Osteoblast (primary cell): ENCODE data around the gene ALOX5AP. TPM values are rescaled to one million over a fixed set of nuclear protein-coding genes. Genes with fewer than 3 reads are reported as not detected.
"Not testable (repeated sequence)": the region's sequence is repeated elsewhere in the genome, so short reads cannot be mapped to it uniquely, and the experiment has no call there.

Source experiments
- DNase-seq: peaks from one replicate; pipeline ENCODE4 v3.0.0; 2011; ENCODE audit warnings: low spot score, mixed read lengths; ENCODE audit not compliant: insufficient read length; ENCODE audit errors: missing footprints
- H2AFZ ChIP-seq: 2 replicates; pipeline ENCODE4 v1.6.0; 2011; ENCODE audit warnings: mild to moderate bottlenecking, low read length
- H3K27ac ChIP-seq: 2 replicates; pipeline ENCODE4 v1.5.1; 2011; ENCODE audit warnings: mild to moderate bottlenecking, low read depth, low read length, moderate library complexity
- H3K27me3 ChIP-seq: 2 replicates; pipeline ENCODE4 v1.6.0; 2012; ENCODE audit warnings: mild to moderate bottlenecking, control low read depth, inconsistent platforms, low read length, moderate library complexity; ENCODE audit not compliant: insufficient read depth
- H3K36me3 ChIP-seq: 2 replicates; pipeline ENCODE4 v1.5.1; 2011; ENCODE audit warnings: mild to moderate bottlenecking, low read length, control low read depth, moderate library complexity; ENCODE audit not compliant: insufficient read depth
- H3K4me1 ChIP-seq: 2 replicates; pipeline ENCODE4 v1.5.1; 2011; ENCODE audit warnings: mild to moderate bottlenecking, low read length, control low read depth, moderate library complexity; ENCODE audit not compliant: insufficient read depth
- H3K4me2 ChIP-seq: 2 replicates; pipeline ENCODE4 v1.6.0; 2011; ENCODE audit warnings: mild to moderate bottlenecking, low read length; ENCODE audit not compliant: insufficient read depth
- H3K4me3 ChIP-seq: fragments of 200-600 bp; sonication (generic); 3 replicates; pipeline ENCODE4 v1.5.1; 2012; ENCODE audit warnings: mild to moderate bottlenecking, low read length, inconsistent platforms; ENCODE audit not compliant: insufficient read depth
- H3K79me2 ChIP-seq: 2 replicates; pipeline ENCODE4 v1.6.0; 2012; ENCODE audit warnings: mild to moderate bottlenecking, low read length, control low read depth, inconsistent platforms; ENCODE audit not compliant: insufficient read depth
- H3K9me3 ChIP-seq: 2 replicates; pipeline ENCODE4 v1.5.1; 2011; ENCODE audit warnings: low read depth, low read length, control low read depth
- H4K20me1 ChIP-seq: 2 replicates; pipeline ENCODE4 v1.6.0; 2012; ENCODE audit warnings: mild to moderate bottlenecking, low read length, control low read depth; ENCODE audit not compliant: insufficient read depth
- CTCF ChIP-seq: IDR thresholded peaks from 2 replicates; pipeline ENCODE4 v1.5.1; 2011; ENCODE audit warnings: mild to moderate bottlenecking, low read depth, low read length, moderate library complexity; ENCODE audit errors: extremely low read depth
- total RNA-seq: library from RNA; depleted of rRNA; stranded (reverse); fragments of >200 nt; gene quantifications from 2 replicates; pipeline ENCODE4 v1.2.3, GENCODE V29; 2012

ALOX5AP gene
- total RNA-seq, 1 donor = not detected

- no peaks in the 10 kb centered on the region for H3K27me3 ChIP-seq
- no peak for TF ChIP-seq CTCF
- H3K79me2 ChIP-seq = no peaks in the 10 kb centered on the region
- H3K4me2 ChIP-seq = no peak overlapping the region
- no peaks in the 10 kb centered on the region for H3K9me3 ChIP-seq
- H4K20me1 ChIP-seq = no peaks in the 10 kb centered on the region
- H3K27ac ChIP-seq = no peak overlapping the region
- no peak overlapping the region for H2AFZ ChIP-seq
- H3K4me3 ChIP-seq = no peak overlapping the region
- no peaks in the 10 kb centered on the region for H3K36me3 ChIP-seq
- peaks cover 27% of the 10 kb centered on the region for H3K4me1 ChIP-seq
- DNase-seq = no peak
Observed at GRCh38 chr13:30745906-30746686, 10.8 kb downstream of the ALOX5AP start.

DNA sequence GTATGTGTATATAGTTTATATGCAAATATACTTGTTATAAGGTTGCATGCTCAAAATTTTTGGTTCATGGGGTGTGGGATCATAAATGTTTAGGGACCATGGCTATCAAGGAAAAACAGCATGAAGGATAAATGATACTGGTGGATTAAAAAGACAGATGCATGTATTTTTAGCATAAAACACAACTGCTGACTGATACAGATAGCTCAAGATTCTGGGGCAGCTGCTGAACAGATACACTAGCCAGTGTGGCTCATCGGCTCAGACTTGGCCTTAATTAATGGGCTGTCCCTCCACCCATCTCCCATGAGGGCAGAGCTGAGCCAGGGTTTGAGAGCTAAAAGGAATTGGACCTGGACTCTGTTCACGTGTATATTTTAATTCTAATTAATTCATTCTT lies 11.4 kb downstream of the ALOX5AP start:
- Histone ChIP-seq H3K4me3 (no peak overlapping the region), H3K27ac (no peak overlapping the region), H3K4me1 (peaks cover 27% of the 10 kb centered on the region), H3K36me3 (no peaks in the 10 kb centered on the region), H3K4me2 (no peak overlapping the region), H4K20me1 (no peaks in the 10 kb centered on the region), H3K79me2 (no peaks in the 10 kb centered on the region), H2AFZ (no peak overlapping the region), H3K9me3 (no peaks in the 10 kb centered on the region), H3K27me3 (no peaks in the 10 kb centered on the region)
- TF ChIP-seq CTCF = no peak
- DNase-seq = no peak

GRCh38 chr13:30747845-30748244 lies 12.5 kb downstream of the ALOX5AP start:
- H3K27me3 ChIP-seq, H3K4me3 ChIP-seq, H3K36me3 ChIP-seq, H3K4me2 ChIP-seq, H3K9me3 ChIP-seq, H3K27ac ChIP-seq, H3K79me2 ChIP-seq, H2AFZ ChIP-seq, DNase-seq, H4K20me1 ChIP-seq: not testable (repeated sequence)
- peaks cover 32% of the 10 kb centered on the region for H3K4me1 ChIP-seq

- TF ChIP-seq CTCF = no peak
- H3K27ac ChIP-seq = no peak overlapping the region
- H3K27me3 ChIP-seq = no peaks in the 10 kb centered on the region
- H3K36me3 ChIP-seq = no peaks in the 10 kb centered on the region
- H3K4me3 ChIP-seq = no peak overlapping the region
- H4K20me1 ChIP-seq = no peaks in the 10 kb centered on the region
- no peaks in the 10 kb centered on the region for H3K9me3 ChIP-seq
- peaks cover 24% of the 10 kb centered on the region for H3K4me1 ChIP-seq
- no peak for DNase-seq
- no peak overlapping the region for H2AFZ ChIP-seq
- H3K79me2 ChIP-seq = no peaks in the 10 kb centered on the region
- no peak overlapping the region for H3K4me2 ChIP-seq
Observed at GRCh38 chr13:30748717-30749116, 13.4 kb downstream of the ALOX5AP start.
